DMS53 treated with DMSO at 0.1 percent for 48 hours (cell line): ENCODE results near the gene SMPD4.
"Not testable (repeated sequence)": the region's sequence is repeated elsewhere in the genome, so short reads cannot be mapped to it uniquely, and the experiment has no call there.

Experiments
- DNase-seq: peaks from one replicate; lab custom pipeline; 2025; ENCODE audit not compliant: unreplicated experiment; lab: John Stamatoyannopoulos, UW

Gene SMPD4

DNA sequence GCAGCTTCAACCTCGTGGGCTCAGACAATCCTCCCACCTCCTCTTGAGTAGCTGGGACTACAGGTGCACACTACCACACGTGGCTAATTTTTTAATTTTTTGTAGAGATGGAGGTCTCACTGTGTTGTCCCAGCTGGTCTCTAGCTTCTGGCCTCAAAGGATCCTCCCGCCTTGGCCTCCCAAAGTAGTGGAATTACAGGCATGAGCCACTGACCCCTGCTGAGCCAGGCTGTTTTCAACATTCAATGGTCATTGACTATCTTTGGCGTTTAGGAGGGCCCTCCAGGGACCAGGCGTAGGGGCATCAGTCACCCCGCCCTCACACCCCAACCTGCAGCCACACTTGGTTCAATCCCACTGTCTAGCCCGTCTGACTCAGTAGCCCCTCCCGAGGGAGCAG is 5.9 kb upstream of the SMPD4 start:
- DNase-seq = no peak

DNA sequence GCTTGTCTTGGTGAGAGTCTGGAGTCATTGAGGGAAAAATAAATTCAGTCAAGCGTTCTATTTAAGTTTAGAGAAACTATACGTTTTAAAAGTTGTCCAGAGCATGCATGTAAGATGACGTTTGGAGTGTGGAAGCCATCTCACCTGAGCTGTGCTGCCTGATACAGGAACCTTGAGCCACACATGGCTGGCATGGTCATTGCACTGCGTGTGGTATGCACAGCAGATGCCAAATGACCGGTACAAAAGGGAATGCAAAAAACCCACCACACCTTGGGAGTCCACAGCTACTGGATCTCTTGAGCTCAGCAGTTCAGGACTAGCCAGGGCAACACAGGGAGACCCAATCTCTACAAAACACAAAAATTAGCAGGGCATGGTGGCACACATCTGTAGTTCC is 5.0 kb upstream of the SMPD4 start:
- no peak for DNase-seq

DNA sequence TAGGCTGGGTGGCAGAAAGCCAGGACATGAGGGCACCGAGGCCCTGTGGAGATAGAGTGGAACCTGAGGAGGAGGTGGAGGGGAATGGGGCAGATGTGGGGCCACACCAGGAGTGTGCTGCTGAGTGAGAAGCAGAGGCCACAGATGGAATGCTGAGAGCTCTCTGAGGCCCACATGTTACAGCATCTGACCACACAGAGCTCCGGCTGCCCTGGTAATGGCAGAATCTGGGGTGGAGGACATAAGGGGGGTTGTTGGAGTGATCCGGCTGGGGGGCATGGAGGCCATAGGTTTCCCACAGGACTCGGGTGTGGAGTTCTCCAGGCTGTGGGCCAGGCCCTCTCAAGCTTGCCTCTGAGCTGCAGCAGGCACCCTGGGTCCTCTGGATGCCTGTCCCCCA is 4.5 kb upstream of the SMPD4 start:
- no peak for DNase-seq

DNA sequence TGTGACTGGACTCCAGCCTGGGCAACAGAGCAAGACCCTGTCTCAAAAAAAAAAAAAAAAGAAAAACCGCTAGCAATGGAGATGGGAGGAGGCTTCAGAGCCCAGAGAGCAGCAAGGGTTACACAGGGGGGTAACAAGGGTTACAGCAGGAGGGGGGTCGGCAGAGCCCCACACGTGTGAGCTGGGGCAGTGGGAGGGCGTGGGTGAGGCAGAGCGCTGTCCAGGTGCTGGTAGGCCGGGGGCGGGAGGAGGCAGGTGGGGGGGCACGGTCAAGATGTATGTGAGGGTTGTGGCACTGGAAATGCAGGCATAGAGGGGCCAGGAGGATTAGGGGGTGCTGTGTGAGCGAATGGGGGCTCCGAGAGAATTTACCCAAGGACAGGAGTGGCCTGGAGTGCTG is 4.0 kb upstream of the SMPD4 start:
- no peak for DNase-seq

DNA sequence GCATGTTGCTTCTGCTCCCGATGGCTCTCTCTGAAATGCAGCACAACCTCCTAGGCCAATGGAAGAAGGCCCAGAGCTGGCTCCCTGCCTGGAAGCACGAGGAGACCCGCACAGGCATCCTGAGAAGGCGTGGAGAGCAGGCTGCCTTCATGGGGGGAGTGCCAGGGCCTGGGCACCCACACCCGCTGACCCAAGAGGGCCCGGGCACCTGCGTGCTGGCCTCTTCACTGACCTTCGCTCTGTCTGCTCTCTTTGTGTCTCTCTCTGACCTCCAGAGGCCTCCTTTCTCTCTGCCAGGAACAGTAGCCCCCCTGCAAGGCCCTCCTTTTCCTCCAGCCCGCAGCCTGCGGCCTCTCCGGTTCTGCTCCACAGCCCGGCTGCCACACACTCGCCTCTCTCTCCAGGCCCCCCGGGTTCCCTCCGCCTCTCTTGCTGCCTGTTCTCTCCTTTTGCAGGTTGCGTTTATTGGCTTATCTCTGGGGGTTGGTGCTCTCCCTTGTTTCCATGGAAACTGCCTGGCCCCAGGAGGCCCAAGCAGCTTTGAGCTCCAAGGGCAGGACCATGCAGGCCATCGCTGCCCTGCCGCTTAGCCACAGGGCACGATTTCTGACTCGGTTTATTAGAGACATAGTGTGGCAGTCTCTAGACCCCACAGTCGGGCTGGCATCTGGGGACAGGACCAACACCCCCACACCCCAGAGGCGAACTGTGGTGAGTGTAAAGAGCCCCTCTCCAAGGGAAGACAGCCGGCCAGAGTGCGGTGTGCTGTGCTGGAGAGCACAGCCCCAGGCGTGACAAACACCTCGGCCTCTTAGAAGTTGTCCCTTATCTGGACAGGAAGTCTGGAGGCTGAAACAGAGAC is 2.3 kb upstream of the SMPD4 start:
- no peak for DNase-seq

DNA sequence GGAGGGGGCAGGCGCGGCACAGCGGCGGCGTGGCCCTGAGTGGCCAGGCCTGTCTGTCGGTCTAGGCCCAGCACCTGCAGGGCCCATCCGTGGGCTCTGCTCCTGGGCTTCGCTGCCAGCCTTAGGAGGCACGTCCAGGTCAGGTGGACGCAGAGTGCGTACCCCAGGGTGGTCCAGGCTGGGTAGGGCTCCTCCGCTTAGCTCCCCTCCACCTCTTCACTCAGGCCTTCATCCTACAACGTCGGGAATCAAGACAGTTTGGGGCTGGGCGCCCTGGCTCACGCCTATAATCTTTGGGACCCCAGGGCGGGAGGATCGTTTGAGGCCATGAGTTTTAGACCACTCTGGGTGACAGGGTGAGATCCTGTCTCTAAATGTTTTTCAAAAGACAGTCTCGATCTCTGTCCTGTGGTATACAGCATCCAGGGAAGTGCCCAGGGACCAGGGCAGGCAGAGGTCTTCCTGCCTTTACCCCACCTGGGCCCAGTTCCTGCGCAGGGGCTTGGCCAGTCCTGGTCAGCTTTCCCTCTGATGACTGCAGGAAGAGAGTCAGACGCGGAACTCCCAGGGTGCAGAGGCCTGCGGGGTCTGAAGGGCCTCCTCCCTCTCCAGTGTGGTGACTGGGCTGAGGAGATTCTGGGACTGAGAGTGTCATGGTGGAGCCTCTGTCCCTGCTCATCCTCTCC is 1.6 kb upstream of the SMPD4 start:
- DNase-seq = not testable (repeated sequence)

DNA sequence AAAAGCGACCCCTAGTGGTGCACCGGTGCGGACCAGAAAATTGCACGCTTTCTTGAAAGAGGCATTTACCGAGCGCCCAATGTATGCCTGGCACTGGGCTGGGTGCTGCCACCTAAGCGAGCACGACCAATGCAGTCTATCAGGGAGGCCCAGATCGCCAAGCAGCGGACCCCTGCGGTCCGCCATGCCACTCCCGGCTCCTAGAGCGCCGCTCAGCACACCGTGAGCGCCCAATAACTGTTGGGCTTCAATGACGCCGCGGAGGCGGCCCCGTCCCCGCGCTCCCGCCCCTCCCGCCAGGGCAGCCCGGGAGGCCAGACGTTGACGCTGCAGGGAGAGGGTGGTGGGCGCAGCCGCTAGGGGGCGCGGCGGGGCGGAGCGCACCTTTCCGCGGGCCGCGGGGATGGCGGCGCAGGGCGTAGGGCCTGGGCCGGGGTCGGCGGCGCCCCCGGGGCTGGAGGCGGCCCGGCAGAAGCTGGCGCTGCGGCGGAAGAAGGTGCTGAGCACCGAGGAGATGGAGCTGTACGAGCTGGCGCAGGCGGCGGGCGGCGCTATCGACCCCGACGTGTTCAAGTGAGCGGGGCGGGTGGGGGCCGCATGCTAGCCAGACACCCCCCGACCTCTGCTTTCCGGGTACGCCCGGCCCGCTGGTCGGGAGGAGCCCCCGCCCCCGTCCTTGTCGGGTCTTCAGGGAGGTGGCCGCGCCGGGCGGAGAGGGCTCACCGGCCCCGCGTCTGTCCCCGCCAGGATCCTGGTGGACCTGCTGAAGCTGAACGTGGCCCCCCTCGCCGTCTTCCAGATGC is 679 bp upstream of the SMPD4 start, which contains the start of gene MZT2B:
Gene MZT2B (plus strand): TSS at position 383 of the 803 bp plus-strand sequence. CDS start 21 bp downstream, at position 404.
- peak; percentile 26 for DNase-seq

DNA sequence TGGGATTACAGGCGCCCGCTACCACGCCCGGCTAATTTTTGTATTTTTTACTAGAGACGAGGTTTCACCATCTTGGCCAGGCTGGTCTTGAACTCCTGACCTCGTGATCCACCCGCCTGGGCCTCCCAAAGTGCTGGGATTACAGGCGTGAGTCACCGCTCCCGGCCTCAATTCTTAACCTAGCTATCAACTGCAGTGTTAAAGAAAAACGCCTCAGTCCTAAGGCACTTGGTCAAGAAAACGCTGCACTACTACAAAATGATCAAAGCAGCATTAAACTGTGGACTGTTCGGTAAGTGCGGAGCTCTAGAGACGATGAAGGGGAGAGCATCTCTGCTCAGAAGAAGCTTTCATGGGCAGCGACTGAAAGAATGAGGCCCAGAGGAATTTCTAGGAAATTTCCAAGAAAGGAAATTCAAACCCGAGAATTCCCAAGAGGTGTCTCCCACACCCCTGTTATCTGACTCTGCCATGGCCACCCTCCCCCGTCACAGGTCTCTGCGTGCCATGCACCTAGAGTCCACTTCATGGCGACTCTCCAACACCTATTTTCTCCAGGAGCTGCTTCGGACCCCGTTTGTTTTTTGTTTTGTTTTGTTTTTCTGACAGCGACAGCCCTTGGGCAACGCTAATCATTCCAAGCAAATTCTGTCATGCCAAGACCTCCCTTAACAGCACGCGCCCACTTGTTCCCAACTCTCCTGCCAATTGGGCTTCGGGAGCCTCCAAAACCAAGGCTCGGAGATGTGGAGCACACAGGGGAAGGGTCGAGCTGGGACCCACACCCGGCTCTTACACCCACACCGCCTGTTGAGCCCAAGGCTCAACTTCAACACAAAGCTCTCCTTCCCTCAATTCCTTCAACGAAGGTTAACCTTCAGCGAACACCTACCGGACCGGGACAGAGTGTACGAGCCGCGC is 738 bp downstream of the SMPD4 start:
- not testable (repeated sequence) for DNase-seq

DNA sequence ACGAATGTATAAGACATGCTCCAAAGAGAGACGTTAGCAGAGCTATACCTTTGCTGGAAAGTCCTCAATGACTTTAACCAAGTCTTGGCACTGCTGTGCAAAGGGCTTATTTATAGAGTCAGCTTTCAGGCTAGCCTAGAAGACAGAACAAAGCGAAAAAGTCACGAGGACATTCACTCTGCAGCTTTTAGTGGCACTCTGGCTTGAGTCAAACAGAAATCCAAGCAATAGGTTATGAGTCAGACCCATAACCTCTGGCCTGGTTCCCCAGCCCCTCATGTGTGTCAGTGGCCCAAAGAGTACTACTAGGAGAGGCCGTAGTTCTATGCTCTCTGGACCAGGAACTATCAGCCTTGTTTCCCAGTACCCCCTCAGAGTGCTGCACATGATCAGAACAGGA is 6.5 kb downstream of the SMPD4 start:
- DNase-seq = not testable (repeated sequence)

DNA sequence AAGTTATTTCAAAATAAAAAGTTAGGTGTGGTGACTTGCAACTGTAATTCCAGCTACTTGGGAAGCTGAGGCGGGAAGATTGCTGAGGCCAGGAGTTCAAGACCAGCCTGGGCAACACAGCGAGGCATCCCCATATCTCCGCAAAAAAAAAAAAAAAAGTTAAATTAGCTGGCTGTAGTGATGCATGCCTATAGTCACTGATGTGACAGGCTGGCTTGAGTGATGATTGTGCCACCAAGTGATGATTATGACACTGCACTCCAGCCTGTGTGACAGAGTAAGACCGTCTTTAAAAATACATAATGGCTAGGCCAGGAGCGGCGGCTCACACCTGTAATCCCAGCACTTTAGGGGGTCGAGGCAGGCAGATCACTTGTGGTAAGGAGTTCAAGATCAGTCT is 11.5 kb downstream of the SMPD4 start:
- DNase-seq = no peak

DNA sequence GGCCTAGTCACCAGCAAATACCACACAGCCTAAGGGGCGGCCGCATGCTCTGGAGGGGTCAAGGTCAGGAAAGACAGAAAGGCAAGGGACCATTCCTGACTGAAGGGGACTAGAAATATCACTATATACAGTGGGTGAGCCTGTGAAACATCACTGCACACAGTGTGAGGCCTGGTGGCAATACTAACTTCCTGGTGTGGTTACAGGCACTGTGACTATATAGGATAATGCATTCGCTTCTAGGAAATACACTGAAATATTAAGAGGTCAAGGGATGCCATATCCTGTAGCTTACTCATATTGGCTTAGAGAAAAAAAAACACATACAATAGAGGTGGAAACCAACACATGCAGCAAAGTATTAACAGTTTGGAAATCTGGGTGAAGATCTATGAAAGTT is 12.2 kb downstream of the SMPD4 start:
- DNase-seq = not testable (repeated sequence)

DNA sequence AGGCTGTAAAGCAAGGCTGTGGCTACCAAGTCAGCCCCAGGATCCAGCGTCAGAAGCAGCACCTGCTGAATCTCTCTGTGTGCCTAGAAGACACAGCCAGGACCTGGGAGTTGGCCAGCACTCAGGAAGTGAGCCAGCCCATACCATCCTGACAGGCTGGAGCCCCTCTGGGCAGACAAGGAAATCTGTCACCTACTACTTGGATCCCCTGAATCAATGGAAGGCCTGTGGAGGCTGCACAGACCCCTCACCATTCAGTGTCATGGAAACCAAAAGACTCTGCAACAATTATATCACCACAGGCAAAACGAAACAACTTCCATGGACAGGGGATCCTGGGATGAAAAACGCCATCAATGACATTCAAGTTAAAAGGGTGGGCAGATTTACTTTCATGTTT is 14.8 kb downstream of the SMPD4 start:
- not testable (repeated sequence) for DNase-seq

DNA sequence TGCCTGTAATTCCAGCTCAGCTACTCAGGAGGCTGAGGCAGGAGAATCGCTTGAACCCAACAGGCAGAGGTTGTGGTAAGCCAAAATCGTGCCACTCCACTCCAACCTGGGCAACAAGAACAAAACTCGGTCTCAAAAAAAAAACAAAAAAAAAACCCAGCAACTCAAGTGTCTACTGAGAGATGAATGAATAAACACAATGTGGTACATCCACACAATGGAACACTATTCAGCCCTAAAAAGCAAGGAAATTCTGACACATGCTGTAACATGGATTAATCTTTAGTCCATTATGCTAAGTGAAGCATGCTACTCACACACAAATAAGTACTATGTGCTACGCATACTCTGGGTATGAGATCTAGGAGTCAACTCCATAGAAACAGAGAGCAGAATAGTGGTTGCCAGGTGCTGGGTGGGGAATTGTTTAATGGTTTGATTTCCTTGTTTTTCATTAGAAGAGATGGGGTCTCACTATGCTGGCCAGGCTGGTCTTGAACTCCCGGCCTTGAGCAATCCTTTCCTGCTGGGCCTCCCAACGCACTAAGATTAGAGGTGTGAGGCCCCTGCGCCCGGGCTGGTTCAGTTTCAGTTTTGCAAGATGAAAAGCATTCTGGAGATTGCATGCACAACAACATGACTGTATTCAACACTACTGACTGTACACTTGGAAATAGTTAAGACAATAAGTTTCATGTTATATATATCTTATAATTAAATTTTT is 15.9 kb downstream of the SMPD4 start:
- no peak for DNase-seq

DNA sequence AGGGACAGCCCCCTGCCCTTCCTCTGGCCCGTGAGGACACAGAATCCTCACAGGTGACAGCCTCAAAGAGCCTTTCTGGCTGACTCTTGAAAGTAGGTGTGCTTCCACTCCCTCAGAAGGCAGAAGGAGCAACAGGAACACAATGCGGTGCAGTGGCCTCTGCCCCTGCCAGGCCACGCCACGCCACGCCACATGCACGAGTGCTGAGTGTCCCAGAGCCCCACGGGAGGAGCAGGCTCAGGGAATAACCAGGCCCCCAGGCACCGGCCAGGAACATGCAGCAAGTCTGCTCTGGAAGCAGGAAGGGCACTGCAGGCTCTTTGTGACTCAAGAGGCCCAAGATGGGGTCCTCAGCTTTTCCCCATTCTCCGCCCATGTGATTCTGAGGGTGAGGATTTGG is 18.4 kb downstream of the SMPD4 start:
- no peak for DNase-seq

DNA sequence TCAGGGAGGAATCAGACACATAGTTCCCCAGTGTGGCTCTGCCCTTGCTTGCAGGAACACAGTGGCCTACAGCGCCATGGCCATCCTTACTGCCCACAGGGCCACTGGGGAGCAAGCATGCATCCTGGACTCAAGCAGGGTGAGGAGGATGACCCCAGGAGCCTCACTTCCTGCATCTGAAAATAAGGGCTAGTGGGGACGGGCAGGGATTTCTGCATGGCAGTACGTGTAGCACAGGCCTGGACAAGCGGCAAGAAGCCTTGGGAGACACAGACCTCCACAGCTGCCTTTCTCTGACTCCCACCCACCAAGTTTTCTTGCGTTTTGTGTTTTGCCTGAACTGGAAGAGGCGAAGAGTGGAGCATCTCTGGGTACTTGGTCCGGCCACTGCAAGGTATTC is 18.9 kb downstream of the SMPD4 start:
- not testable (repeated sequence) for DNase-seq

DNA sequence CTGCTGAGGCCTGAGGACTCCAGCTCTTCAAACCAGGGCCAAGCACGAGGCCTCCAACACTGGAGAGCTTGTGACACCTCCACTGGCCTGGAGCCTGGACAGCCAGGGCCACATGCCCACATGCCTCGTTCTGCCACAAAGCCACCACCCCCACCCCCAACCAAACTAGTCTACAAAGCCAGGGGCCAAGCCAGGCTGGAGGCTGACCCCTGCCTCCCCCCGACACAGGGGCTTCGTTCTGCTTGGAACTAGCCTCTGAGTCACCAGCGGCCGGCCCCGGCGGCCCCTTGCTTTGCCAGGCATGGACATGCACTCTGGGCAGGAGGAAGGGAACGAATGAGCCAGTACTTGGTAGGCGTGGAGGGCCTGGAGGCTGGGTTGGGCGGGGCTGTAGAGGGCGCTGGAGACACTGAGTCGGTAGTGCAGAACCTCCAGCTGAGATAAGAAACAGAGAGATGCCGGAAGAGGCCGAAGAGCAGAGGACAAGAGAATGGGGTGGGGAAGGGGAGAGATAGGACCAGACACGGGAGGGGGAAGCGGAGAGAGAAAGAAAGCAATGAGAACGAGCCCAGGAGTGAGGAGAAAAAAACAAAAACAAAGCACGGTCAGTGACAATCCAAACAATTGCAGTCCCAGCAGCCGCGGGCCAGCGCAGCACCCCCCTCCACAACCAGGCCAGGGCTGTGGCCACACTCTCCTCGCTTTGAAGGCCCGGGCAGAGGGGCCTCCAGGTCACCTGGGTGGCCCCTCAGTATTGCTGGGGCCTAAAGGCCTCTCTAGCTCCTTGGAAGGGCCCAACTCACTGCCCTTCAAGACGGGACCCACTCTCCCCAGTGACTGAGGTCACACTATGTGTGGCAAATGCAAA is 20.3 kb downstream of the SMPD4 start:
- DNase-seq = not testable (repeated sequence)

DNA sequence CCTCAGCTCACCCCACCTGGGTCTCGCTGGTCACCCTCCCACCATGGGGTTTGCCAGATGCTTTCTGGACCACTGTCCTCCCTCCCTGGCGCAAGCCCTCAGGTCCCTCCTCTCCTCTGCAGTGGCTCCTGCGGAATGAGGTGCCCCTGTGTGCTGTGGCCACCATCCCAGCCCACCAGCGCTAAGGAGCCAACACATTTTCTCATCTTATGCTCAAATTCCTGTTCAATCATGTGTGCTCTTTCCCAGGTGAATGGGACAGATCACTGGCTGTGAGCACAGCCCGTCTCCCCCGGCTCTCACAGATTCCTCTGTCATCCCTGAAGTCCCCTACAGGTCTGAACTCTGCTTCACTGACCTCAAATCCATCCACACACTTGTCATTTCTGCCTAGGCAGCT is 21.3 kb downstream of the SMPD4 start:
- DNase-seq = no peak

DNA sequence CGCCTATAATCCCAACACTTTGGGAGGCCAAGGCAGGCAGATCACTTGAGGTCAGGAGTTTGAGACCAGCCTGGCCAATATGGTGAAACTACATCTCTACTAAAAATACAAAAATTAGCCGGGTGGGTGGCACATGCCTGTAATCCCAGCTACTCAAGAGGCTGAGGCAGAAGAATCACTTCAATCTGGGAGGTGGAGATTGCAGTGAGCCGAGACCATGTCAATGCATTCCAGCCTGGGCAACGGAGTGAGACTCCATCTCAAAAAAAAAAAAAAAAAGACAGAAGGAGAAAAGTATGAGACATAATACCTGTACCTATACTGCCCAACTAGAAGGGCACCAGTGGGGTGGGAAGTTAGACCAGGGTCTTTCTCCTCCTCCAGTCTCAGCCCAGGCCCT is 22.0 kb downstream of the SMPD4 start:
- DNase-seq = not testable (repeated sequence)

DNA sequence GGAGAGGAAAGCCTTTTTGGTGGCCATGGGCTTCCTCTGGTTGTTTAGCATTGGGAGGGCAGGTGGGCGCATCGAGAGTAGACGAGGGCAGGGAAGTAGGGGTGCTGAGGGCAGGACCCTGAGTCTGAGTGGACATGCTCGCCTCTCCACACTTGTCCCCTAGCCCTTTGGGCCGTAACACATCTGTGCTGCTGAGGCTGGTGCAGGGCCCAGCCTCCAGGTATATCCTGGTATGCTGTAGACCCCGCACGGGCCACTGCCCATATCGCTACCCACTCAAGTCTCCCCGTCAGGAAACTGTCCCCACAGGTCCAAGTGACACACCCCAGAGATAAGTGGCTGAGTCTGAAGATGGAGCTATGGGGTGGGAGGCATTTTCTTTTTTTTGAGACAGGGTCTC is 22.8 kb downstream of the SMPD4 start:
- DNase-seq = no peak
